ENCODE data around the gene SLC6A19. TPM values are rescaled to one million over a fixed set of nuclear protein-coding genes. Genes with fewer than 3 reads are reported as not detected.

The SLC6A19 gene
- total and polyA plus RNA-seq, 2 experiments from 2014 or later: 5.2 to 5.8 TPM

- TF ChIP-seq, protein P1, sequence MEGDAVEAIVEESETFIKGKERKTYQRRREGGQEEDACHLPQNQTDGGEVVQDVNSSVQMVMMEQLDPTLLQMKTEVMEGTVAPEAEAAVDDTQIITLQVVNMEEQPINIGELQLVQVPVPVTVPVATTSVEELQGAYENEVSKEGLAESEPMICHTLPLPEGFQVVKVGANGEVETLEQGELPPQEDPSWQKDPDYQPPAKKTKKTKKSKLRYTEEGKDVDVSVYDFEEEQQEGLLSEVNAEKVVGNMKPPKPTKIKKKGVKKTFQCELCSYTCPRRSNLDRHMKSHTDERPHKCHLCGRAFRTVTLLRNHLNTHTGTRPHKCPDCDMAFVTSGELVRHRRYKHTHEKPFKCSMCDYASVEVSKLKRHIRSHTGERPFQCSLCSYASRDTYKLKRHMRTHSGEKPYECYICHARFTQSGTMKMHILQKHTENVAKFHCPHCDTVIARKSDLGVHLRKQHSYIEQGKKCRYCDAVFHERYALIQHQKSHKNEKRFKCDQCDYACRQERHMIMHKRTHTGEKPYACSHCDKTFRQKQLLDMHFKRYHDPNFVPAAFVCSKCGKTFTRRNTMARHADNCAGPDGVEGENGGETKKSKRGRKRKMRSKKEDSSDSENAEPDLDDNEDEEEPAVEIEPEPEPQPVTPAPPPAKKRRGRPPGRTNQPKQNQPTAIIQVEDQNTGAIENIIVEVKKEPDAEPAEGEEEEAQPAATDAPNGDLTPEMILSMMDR (IDR thresholded peaks at IDR 0.05; ENCODE audit: poor library complexity): no peak
- TF ChIP-seq EZH2 (IDR thresholded peaks at IDR 0.05; ENCODE audit: borderline replicate concordance) (no peak), EZH2phosphoT487 (IDR thresholded peaks at IDR 0.05; ENCODE audit: low read depth, severe bottlenecking, unreplicated experiment) (no peak)
- H3K79me2 ChIP-seq: no peaks in the 10 kb centered on the region
- WGBS (ENCODE audit: low lambda C conversion rate, missing lambda C conversion rate): 90% methylated on average over 1 of the region's 1 CpG
- no peak overlapping the region for H2AFZ ChIP-seq
- H3K9me3 ChIP-seq (ENCODE audit: low read depth): no peaks in the 10 kb centered on the region
- DNase-seq (ENCODE audit: low spot score): no peak
- no peak overlapping the region for H3K4me3 ChIP-seq
- H4K20me1 ChIP-seq (ENCODE audit: insufficient read depth, poor library complexity, severe bottlenecking): no peaks in the 10 kb centered on the region
- H3K4me2 ChIP-seq: no peak overlapping the region
- H3K4me1 ChIP-seq (ENCODE audit: insufficient read depth): peaks cover 17% of the 10 kb centered on the region
- no peaks in the 10 kb centered on the region for H3K36me3 ChIP-seq (replicated peaks; ENCODE audit: insufficient read depth, low read depth)
- H3K9me2 ChIP-seq (replicated peaks; ENCODE audit: insufficient read depth): no peaks in the 10 kb centered on the region
- H3K27me3 ChIP-seq: no peaks in the 10 kb centered on the region
- no peak overlapping the region for H3K27ac ChIP-seq
These were observed 4.8 kb upstream of the SLC6A19 start for GRCh38 chr5:1196562-1196961.

- no peak for DNase-seq (ENCODE audit: low spot score)
- Histone ChIP-seq H3K36me3 (replicated peaks; ENCODE audit: insufficient read depth, low read depth) (no peaks in the 10 kb centered on the region), H3K4me2 (no peak overlapping the region), H3K4me1 (ENCODE audit: insufficient read depth) (peaks cover 17% of the 10 kb centered on the region), H3K4me3 (no peak overlapping the region), H4K20me1 (ENCODE audit: insufficient read depth, poor library complexity, severe bottlenecking) (no peaks in the 10 kb centered on the region), H3K27me3 (no peaks in the 10 kb centered on the region), H2AFZ (no peak overlapping the region), H3K9me3 (ENCODE audit: low read depth) (no peaks in the 10 kb centered on the region), H3K27ac (no peak overlapping the region), H3K79me2 (no peaks in the 10 kb centered on the region), H3K9me2 (replicated peaks; ENCODE audit: insufficient read depth) (no peaks in the 10 kb centered on the region)
- 95% methylated on average over 7 of the region's 7 CpGs for WGBS (ENCODE audit: low lambda C conversion rate, missing lambda C conversion rate)
- no peak for TF ChIP-seq EZH2 (IDR thresholded peaks at IDR 0.05; ENCODE audit: borderline replicate concordance)
These were observed 3.3 kb upstream of the SLC6A19 start for GRCh38 chr5:1197876-1198666.

GRCh38 chr5:1199340-1199648 lies 2.1 kb upstream of the SLC6A19 start:
- H4K20me1 ChIP-seq (ENCODE audit: insufficient read depth, poor library complexity, severe bottlenecking): no peaks in the 10 kb centered on the region
- H3K4me2 ChIP-seq: peak overlapping the region; percentile 44
- no peaks in the 10 kb centered on the region for H3K27me3 ChIP-seq
- no peak overlapping the region for H3K4me3 ChIP-seq
- DNase-seq (ENCODE audit: low spot score): no peak
- H3K9me2 ChIP-seq (replicated peaks; ENCODE audit: insufficient read depth): no peaks in the 10 kb centered on the region
- H2AFZ ChIP-seq: no peak overlapping the region
- H3K36me3 ChIP-seq (replicated peaks; ENCODE audit: insufficient read depth, low read depth): no peaks in the 10 kb centered on the region
- H3K27ac ChIP-seq: peak overlapping the region; percentile 47
- no peaks in the 10 kb centered on the region for H3K9me3 ChIP-seq (ENCODE audit: low read depth)
- no peak for TF ChIP-seq EZH2 (IDR thresholded peaks at IDR 0.05; ENCODE audit: borderline replicate concordance)
- TF ChIP-seq EZH2phosphoT487 (IDR thresholded peaks at IDR 0.05; ENCODE audit: low read depth, severe bottlenecking, unreplicated experiment): no peak
- TF ChIP-seq, protein P1 (IDR thresholded peaks at IDR 0.05; ENCODE audit: poor library complexity): no peak
- H3K4me1 ChIP-seq (ENCODE audit: insufficient read depth): peaks cover 20% of the 10 kb centered on the region
- no peaks in the 10 kb centered on the region for H3K79me2 ChIP-seq

DNA sequence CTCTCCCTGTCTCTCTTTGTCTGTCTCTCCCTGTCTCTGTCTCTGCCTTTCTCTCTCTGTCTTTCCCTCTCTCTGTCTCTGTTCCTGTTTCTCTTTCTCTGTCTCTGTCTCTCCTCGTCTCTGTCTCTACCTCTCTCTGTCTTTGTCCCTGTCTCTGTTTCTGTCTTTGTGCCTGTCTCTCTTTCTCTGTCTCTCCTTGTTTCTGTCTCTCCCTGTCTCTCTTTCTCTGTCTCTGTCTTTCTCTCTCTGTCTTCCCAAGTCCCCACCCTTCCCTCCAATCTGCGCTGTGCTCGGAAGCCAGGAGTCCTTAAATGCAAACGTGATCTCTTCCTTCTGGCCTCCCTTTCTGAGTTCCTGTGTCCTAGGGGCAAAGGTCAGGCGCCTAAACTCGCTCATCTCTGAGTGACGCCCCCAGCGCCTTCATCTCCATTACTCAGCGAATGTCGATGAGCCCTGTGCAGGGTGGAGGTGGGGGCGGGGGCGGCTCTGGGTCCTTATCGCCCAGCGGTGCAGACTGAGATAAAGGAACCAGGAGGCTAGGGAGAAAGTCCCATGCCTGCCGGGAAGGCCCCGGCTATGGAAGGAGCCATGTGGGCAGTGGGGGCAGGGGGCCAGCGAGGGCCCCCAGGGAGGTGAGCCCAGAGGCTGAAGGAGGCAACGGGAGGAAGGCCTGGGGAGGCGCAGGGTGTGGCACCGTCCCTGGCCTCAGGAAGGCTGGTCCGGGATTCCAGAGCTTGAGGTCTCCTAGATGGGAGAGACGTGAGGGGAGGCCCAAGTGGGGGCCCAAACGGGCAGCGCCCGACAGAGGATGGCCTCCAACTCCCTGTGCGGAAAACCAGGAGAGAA lies 1.5 kb upstream of the SLC6A19 start:
- Histone ChIP-seq H3K79me2 (no peaks in the 10 kb centered on the region), H3K9me3 (ENCODE audit: low read depth) (no peaks in the 10 kb centered on the region), H3K27me3 (no peaks in the 10 kb centered on the region), H4K20me1 (ENCODE audit: insufficient read depth, poor library complexity, severe bottlenecking) (no peaks in the 10 kb centered on the region), H3K4me1 (ENCODE audit: insufficient read depth) (peaks cover 23% of the 10 kb centered on the region), H3K9me2 (replicated peaks; ENCODE audit: insufficient read depth) (no peaks in the 10 kb centered on the region), H3K36me3 (replicated peaks; ENCODE audit: insufficient read depth, low read depth) (no peaks in the 10 kb centered on the region), H3K4me3 (no peak overlapping the region), H3K27ac (peak overlapping the region; percentile 47), H3K4me2 (peak overlapping the region; percentile 44), H2AFZ (no peak overlapping the region)
- TF ChIP-seq, protein P1 (IDR thresholded peaks at IDR 0.05; ENCODE audit: poor library complexity): no peak
- TF ChIP-seq EZH2phosphoT487 (IDR thresholded peaks at IDR 0.05; ENCODE audit: low read depth, severe bottlenecking, unreplicated experiment) (no peak), EZH2 (IDR thresholded peaks at IDR 0.05; ENCODE audit: borderline replicate concordance) (no peak)
- 40% methylated on average over 20 of the region's 26 CpGs for WGBS (ENCODE audit: low lambda C conversion rate, missing lambda C conversion rate)
- DNase-seq (ENCODE audit: low spot score): peak; percentile 84
